ENCODE data around the gene CDKN1B.
A peak's percentile ranks its signal among the peaks of the same experiment; 100 is the strongest.

Gene CDKN1B

DNA sequence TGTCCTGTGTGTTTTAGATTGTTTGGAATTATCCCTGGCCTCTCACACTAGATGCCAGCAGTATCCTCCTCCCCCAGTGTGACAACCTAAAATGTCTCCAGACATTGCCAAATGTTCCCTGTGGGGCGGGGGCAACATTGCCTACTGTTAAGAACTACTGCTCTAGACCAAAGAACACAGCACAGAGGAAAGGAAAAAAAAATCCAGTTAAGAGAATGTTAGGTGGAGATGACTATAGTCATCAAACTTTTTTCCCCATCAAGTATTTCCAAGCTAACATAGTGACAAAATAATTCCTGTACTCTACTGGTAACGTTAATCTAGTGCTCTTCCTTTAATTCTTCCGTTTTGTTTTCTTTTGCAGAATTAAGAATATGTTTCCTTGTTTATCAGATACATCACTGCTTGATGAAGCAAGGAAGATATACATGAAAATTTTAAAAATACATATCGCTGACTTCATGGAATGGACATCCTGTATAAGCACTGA, 3.5 kb downstream of the CDKN1B start:
- DNase-seq = no peak
- intact Hi-C loops (cut with DNase I) = no loop called here

DNA sequence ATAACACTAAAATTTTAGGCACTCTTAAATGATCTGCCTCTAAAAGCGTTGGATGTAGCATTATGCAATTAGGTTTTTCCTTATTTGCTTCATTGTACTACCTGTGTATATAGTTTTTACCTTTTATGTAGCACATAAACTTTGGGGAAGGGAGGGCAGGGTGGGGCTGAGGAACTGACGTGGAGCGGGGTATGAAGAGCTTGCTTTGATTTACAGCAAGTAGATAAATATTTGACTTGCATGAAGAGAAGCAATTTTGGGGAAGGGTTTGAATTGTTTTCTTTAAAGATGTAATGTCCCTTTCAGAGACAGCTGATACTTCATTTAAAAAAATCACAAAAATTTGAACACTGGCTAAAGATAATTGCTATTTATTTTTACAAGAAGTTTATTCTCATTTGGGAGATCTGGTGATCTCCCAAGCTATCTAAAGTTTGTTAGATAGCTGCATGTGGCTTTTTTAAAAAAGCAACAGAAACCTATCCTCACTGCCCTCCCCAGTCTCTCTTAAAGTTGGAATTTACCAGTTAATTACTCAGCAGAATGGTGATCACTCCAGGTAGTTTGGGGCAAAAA, 4.1 kb downstream of the CDKN1B start:
- DNase-seq = no peak
- intact Hi-C loops (cut with DNase I) = no loop called here

DNA sequence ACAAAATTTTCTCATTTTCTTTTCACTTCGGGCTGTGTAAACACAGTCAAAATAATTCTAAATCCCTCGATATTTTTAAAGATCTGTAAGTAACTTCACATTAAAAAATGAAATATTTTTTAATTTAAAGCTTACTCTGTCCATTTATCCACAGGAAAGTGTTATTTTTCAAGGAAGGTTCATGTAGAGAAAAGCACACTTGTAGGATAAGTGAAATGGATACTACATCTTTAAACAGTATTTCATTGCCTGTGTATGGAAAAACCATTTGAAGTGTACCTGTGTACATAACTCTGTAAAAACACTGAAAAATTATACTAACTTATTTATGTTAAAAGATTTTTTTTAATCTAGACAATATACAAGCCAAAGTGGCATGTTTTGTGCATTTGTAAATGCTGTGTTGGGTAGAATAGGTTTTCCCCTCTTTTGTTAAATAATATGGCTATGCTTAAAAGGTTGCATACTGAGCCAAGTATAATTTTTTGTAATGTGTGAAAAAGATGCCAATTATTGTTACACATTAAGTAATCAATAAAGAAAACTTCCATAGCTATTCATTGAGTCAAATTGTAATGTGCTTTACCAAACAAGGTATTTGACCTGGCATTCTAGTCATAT, 4.8 kb downstream of the CDKN1B start:
- DNase-seq = no peak
- intact Hi-C loops (cut with DNase I) = no loop called here

DNA sequence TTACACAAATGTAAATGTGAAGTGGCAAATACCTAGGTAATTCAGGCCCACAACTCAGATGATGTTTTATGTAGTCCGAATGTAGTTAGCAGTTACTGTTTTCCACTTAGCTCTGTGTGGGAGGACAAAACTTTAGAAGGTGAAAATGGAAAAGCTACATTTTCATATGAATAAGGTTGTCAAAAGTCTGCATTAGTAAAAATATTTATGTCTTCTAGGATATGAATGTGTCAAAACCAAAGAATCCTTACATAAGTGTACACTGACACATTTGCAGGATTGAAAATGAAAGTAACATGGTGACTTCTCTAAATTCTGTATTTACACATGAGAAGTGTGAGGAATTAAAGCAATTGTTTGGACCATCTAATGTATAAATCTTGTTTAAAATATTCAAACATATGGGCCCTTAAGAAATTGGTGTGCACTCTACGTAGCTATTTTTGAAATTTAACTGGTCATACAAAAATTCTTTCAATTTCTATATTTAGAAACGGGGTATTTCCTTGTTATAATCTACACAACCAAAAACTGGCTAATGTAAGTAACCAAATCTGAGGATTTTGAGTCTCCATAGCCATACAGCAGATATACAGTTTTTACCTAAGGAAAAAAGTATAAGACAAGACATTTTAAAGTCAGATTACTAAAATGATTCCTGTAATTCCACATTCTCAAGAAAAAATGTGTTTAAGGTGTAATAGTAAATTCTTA, 5.4 kb downstream of the CDKN1B start:
- DNase-seq = no peak
- intact Hi-C loops (cut with DNase I) = no loop called here

- intact Hi-C loops (cut with DNase I) = no loop called here
- no peak for DNase-seq
Observed at GRCh38 chr12:12723149-12723680, 6.0 kb downstream of the CDKN1B start.

- intact Hi-C loops (cut with DNase I) = no loop called here
- DNase-seq = peak in 34 of 42 donors; percentile 11 to 71 (median 36)
Observed at GRCh38 chr12:12723681-12724420, 6.7 kb downstream of the CDKN1B start.

GRCh38 chr12:12724421-12725085, 7.4 kb downstream of the CDKN1B start:
- intact Hi-C loops (cut with DNase I) = loop anchor here (1.0 kb wide), 1 partner anchor 7 kb away; the partner anchor contains the start of gene CDKN1B

GRCh38 chr12:12725086-12725955, 8.2 kb downstream of the CDKN1B start:
- DNase-seq = peak; percentile 80 to 95 (median 91)
- intact Hi-C loops (cut with DNase I) = loop anchor here (1.0 kb wide), 1 partner anchor 8 kb away; the partner anchor contains the start of gene CDKN1B

More at GRCh38 chr12:12724421-12725085, 7.4 kb downstream of the CDKN1B start:
- peak in 14 of 42 donors; percentile 5 to 55 (median 28) for DNase-seq

DNA sequence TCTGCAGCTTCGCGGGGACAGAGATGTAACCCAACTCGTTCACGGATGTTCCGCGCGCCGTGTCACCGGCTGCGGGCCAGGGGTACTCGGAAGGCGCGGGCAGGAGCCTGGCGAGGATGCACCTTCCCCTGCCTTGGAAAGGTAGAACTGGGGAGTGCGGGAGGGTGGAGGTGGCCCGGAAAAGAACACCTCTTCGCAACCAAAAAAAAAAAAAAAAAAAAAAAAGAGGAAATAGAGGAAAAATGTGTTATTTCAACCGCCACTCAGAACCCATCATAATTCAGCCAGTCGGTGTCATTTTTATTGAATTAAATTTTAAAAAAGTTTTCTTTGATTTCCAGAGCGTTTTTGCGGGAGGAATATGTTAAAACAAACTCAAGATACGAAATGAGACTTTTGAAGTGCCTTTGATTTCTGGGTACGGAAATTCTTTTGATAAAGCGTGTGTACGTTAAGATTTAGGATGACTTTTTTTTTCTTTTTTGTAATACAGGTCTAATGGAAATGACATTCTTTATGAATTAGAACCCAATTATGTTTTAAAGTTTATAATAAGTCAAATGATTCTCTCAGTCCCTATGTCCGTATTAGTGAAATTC, 8.9 kb downstream of the CDKN1B start:
- DNase-seq = no peak
- intact Hi-C loops (cut with DNase I) = loop anchor here (1.0 kb wide), 1 partner anchor 9 kb away; the partner anchor contains the start of gene CDKN1B

- DNase-seq = no peak
- intact Hi-C loops (cut with DNase I) = no loop called here
Observed at GRCh38 chr12:12726555-12727093, 9.5 kb downstream of the CDKN1B start.

GRCh38 chr12:12731178-12731577, 14.0 kb downstream of the CDKN1B start:
- no peak for DNase-seq
- intact Hi-C loops (cut with DNase I) = loop anchor here (10.0 kb wide), 1 partner anchor 54 kb away; the partner anchor contains the start of gene APOLD1

DNA sequence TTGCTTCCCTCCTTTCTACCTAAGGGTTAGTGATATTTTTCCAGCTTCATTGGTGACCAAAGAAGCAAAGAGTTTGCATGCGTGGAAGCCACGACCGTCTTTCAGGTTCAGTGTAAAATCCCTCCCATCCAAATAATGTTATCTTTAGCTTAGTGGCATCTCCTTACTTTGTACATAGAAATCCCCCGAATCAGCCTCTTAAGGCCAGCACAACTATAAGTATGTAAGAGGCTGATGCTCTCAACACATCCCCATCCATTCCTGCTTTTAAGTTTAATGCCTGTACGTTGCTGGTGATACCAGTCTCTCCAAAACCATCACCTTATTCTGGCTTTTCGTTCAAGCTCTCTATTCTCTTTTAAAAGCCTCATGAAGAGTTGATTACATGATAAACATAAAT, 14.6 kb downstream of the CDKN1B start:
- intact Hi-C loops (cut with DNase I) = loop anchor here (10.0 kb wide), 1 partner anchor 53 kb away; the partner anchor contains the start of gene APOLD1
- DNase-seq = no peak

GRCh38 chr12:12733118-12733517, 15.9 kb downstream of the CDKN1B start:
- intact Hi-C loops (cut with DNase I) = loop anchor here (10.0 kb wide), 1 partner anchor 52 kb away; the partner anchor contains the start of gene APOLD1
- DNase-seq = no peak

DNA sequence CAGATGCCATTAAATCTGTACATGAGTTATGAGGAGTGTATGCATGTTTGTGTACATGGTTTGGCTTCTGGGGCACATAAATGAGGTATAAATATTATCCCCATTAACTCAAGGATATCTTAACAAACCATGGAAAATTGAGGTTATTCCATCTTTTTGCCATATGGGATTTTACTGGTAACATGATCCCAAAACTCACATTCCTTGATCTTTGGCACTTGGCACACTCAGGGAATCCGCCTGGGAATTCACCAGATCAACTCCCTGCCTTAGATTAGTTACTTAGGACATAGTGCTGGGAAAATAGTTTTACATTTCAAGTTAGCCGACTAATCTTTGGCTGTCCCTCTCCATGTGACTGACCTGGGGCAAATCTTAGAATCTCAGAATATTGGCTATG, 16.9 kb downstream of the CDKN1B start:
- intact Hi-C loops (cut with DNase I) = loop anchor here (10.0 kb wide), 1 partner anchor 51 kb away; the partner anchor contains the start of gene APOLD1
- no peak for DNase-seq

DNA sequence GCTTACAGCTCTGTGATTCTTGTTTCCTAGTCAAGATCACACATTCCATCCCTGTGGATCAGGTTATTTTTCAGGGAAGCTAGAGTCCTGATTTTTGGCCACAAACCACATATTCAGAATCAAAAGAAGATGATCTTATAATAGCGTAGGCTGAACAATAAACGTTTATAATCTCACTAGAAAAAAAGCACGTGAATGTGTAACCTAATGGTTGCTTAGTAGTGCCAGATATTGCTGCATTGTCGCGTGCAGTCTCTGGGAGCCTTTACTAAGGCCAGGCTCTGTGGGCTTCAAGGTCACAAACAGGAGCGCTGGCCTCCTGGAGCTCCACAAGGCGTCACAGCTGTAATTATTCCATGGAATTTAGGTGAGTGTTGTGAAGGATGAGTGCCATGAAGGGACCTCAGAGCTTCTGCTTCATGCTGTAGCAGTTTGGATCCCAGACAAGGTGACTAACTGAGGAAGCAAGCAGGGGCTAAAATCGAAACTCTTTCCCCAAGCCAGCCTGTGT, 17.4 kb downstream of the CDKN1B start:
- intact Hi-C loops (cut with DNase I) = loop anchor here (10.0 kb wide), 1 partner anchor 50 kb away; the partner anchor contains the start of gene APOLD1
- no peak for DNase-seq

GRCh38 chr12:12735301-12735700, 18.1 kb downstream of the CDKN1B start:
- DNase-seq = no peak
- intact Hi-C loops (cut with DNase I) = loop anchor here (10.0 kb wide), 1 partner anchor 50 kb away; the partner anchor contains the start of gene APOLD1

Measured in head of caudate nucleus (tissue), 42 donors.